ENCODE results near the gene DLG2.

DNA sequence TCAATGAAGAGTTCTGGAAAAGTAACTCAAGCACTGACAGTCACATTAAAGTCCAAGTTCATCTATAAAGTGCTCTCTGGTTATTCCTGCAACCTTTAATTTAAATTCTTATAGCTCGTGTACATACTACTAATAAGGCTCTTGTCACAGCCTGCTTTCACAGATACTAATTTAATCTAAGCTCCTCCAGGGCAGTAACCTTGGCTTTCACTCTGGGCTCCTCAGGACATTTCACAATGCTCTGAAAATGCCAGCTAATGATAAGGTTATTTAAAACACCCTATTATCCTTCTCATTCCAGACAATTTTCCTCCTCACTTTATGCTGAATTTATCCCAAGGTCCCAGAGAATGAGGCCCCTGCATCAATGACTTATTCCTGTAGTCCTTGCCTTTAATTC lies 2098.3 kb downstream of the DLG2 start:
- TF ChIP-seq, protein P1, sequence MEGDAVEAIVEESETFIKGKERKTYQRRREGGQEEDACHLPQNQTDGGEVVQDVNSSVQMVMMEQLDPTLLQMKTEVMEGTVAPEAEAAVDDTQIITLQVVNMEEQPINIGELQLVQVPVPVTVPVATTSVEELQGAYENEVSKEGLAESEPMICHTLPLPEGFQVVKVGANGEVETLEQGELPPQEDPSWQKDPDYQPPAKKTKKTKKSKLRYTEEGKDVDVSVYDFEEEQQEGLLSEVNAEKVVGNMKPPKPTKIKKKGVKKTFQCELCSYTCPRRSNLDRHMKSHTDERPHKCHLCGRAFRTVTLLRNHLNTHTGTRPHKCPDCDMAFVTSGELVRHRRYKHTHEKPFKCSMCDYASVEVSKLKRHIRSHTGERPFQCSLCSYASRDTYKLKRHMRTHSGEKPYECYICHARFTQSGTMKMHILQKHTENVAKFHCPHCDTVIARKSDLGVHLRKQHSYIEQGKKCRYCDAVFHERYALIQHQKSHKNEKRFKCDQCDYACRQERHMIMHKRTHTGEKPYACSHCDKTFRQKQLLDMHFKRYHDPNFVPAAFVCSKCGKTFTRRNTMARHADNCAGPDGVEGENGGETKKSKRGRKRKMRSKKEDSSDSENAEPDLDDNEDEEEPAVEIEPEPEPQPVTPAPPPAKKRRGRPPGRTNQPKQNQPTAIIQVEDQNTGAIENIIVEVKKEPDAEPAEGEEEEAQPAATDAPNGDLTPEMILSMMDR (IDR thresholded peaks at IDR 0.05; ENCODE audit: low read depth, low read length), result no peak
- TF ChIP-seq EZH2phosphoT487 (IDR thresholded peaks at IDR 0.05; ENCODE audit: low read depth), result no peak
